NCI-H460 (cell line): ENCODE measurements around the gene GLB1L3. TPM values are rescaled to one million over a fixed set of nuclear protein-coding genes. Genes with fewer than 3 reads are reported as not detected.
"Not testable (repeated sequence)": the region's sequence is repeated elsewhere in the genome, so short reads cannot be mapped to it uniquely, and the experiment has no call there.

Source experiments
- DNase-seq: peaks from one replicate; pipeline ENCODE4 v3.0.0-alpha.2; 2016; ENCODE audit warnings: low read depth; ENCODE audit errors: extremely low read depth
- total RNA-seq: library from RNA; depleted of rRNA; stranded (reverse); fragments of >200 nt; shearing (Covaris generic); gene quantifications from 2 replicates; pipeline ENCODE4 v1.2.3, GENCODE V29; 2014

The GLB1L3 gene
- total RNA-seq, 1 experiment from 2014 or later: 0.54 TPM

DNA sequence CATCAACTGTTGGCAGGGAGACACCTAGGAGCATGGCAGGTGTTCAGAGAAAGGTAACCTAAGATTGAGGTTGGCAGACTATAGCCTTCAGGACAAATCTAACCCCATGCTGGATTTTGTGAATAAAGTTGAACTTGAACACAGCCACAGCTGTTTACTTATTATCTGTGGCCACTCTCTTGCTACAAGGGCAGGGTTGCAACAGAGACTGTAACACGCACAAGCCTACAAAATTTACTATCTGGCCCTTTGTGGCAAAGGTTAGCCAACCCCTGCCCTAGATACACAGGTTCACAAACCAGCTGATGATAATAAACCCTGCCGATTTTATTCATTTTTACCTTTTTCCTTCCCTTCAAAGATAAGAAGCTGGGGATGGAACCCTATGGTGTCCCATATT, 25.5 kb upstream of the GLB1L3 start:
- DNase-seq: no peak

- DNase-seq: no peak
Observed at GRCh38 chr11:134252346-134253187, 23.6 kb upstream of the GLB1L3 start.

DNA sequence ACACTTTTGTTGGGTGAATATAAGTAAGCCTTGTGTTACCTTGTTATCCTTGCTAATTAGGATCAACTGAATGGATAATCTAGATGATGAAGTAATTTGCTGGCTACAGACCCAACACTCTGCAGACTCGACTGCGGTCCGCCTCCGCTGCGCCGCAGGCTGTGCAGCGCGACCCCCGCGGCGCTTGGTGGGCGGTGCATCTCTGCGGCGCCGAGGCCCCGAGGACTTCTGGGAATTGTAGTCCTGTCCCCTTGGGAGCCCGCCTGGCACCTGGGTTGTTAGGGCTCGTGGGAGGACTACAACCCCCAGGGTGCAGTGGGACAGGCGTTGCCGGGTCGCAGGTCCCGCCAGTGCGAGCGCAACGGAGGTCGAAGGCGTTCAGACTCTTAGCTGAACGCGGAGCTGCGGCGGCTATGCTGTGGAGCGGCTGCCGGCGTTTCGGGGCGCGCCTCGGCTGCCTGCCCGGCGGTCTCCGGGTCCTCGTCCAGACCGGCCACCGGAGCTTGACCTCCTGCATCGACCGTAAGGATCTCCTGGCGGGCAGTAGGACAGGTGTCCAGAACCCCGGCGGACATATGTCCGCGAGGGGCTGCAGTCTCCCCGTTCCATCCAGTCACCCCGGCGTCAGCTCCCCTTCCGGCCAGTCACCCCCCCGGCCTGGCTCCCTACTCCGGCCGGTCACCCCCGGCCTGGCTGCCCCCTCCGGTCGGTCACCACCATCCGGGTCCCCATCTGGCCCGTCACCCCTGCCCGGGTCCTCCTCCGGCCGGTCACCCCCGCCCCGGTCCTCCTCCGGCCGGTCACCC, 22.8 kb upstream of the GLB1L3 start, which contains the start of the genes ACAD8 and THYN1:
ACAD8 (plus strand) TSS at position 381 of the 806 bp plus-strand sequence; CDS start at position 414, 33 bp downstream.
THYN1 (minus strand) TSS at position 165 of the 806 bp plus-strand sequence. CDS start 470 bp downstream, outside the sequence.
- peak; percentile 93 for DNase-seq

GRCh38 chr11:134254433-134255183, 21.6 kb upstream of the GLB1L3 start:
- no peak for DNase-seq

DNA sequence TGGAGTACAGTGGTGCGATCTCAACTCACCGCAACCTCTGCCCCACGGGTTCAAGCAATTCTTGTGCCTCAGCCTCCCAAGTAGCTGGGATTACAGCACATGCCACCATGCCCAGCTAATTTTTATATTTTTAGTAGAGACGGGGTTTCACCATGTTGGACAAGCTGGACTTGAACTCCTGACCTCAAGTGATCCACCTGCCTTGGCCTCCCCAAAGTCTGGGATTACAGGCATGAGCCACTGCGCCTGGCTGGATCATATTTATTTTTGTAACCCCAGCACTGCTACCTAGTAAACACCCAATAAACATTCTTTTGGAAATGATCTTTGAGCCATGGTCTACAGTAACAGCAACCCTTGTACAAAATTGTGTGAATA, 21.0 kb upstream of the GLB1L3 start:
- DNase-seq: not testable (repeated sequence)

DNA sequence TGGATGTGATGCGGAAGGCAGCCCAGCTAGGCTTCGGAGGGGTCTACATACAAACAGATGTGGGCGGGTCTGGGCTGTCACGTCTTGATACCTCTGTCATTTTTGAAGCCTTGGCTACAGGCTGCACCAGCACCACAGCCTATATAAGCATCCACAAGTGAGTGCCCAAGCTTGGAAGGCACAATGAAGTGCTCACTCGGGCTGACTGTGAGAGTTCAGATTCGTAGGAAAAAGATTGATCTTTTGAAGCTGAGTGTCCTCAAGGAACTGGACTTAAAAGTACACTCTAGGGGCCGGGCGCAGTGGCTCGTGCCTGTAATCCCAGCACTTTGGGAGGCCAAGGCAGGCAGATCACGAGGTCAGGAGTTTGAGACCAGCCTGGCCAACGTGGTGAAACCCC, 19.1 kb upstream of the GLB1L3 start:
- DNase-seq: no peak

DNA sequence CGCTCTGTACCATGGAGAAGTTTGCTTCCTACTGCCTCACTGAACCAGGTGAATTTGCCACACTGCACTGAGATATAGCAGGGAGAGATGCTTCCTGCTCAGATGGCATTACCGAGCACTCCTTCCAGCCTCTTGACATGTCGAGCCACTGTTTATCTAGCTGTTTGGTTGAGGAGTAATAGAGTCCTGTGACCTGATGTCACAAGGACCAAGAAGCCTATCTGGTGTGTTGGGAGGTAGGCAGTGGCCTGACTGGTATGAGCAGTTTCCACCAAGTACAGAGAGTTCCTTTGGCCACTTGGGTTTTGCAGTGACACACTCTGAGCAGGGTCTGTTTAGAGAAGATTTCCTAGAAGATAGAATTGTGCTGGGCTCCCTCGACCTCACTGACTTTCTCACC, 17.6 kb upstream of the GLB1L3 start:
- no peak for DNase-seq

GRCh38 chr11:134260503-134260902, 15.7 kb upstream of the GLB1L3 start:
- DNase-seq: no peak

GRCh38 chr11:134260983-134261382, 15.2 kb upstream of the GLB1L3 start:
- DNase-seq: no peak

DNA sequence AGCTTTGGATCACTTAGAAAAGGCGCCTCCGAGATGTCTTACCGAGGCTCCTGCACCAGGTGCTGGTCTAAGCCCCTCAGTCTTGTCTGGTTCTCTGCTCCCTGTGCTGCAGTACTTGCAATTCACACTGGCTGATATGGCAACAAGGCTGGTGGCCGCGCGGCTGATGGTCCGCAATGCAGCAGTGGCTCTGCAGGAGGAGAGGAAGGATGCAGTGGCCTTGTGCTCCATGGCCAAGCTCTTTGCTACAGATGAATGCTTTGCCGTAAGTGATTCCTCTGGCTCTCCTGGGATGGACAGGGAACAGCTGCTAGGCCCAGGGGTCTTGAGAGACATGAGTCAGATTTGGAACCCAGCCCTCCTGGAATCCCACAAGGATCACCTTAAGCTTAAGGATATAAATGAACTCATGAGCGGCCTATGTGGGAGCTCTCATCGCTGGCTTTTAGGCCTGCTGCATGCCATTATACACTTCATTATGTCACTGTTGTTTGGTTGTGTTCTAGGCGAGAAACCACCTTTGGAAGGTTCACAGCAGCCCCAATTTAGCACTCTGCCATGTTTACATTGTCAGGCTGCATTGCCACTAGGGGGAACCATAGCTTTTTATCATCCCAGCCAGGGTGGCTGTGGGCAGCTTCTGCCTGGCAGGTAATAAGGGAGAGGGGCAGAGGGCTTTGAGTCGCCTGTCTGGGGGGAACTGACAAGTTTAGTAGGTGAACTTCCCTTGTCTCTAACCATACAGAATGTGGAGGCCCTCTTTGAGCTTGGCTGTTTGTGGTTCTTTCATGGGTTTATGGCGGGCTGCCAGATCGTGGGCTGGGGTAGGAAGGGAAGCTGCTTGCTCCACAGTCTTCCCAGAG, 14.3 kb upstream of the GLB1L3 start:
- no peak for DNase-seq

- DNase-seq: no peak
Observed at GRCh38 chr11:134264966-134265764, 11.0 kb upstream of the GLB1L3 start.

DNA sequence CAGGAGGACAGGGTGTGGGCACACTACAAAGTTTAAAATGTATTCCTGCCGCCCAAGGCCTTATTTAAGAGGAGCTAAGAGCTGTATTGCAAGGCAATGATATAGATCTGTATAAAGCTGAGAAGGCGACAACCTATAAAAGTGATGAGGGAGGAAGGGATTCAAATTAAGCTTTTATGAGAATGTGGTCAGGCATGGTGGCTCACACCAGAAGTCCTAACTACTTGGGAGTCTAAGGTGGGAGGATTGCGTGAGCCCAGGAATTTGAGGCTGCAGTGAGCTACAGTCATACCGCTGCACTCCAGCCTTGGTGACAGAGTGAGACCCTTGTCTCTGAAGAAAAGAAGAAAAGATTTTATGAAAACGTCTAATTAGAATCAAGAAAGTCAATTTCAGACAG, 9.7 kb upstream of the GLB1L3 start:
- no peak for DNase-seq

DNA sequence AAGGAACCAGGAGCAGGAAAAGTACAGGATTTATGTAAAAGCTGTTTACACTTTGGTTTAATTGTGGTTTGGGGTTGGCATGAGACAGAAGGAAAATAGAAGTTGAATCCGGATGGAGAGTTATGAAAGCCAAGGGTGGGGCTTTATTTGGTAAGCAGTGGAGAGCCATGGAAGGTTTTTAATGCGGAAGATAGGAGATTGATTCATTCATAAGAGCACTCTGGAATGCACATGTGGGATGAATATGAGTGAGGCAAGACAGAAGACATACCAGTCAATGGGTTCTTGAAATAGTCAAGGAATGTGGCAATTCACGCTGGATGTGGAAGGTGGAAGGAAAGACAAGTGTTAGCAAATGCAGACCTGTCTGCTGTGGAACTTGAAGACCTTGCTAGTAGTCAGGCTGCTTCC, 9.3 kb upstream of the GLB1L3 start:
- DNase-seq: peak; percentile 52

DNA sequence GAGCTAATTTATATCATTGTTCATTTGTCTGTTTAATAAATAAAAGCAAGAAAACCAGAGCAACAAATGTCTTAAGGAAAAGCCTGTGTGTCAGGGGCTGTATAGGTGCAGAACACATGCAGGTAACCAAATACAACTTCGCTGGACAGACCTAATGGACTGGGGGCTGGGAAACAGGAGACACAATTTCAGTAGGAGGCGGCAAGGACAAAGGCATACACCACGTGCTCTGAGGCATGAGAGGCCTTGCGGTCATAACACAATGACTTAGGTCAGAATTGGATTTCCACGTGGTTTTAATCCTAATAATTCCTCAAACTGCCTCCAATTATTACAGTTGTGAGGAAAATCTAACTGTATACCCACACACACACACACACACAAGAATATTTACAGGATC, 8.7 kb upstream of the GLB1L3 start:
- no peak for DNase-seq

- DNase-seq: no peak
Observed at GRCh38 chr11:134267966-134268365, 8.2 kb upstream of the GLB1L3 start.

DNA sequence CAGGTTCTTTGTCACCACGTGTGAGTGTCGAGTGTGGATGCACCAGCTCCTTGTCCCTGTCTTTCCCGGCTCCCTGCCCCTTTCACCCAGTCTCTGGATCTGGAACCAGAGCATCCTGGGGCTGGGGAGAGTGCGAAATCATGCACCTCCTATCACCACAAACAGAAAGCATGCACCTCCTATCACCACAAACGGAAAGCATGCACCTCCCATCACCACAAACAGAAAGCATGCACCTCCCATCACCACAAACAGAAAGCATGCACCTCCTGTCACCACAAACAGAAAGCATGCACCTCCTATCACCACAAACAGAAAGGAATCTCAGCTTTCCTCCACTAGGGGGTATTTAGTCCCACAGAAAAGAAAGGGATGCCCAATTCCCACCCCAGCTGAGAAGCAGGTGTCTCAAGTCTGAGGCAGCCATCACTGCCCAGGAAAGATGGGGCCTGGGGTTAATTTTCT, 5.9 kb upstream of the GLB1L3 start:
- no peak for DNase-seq

DNA sequence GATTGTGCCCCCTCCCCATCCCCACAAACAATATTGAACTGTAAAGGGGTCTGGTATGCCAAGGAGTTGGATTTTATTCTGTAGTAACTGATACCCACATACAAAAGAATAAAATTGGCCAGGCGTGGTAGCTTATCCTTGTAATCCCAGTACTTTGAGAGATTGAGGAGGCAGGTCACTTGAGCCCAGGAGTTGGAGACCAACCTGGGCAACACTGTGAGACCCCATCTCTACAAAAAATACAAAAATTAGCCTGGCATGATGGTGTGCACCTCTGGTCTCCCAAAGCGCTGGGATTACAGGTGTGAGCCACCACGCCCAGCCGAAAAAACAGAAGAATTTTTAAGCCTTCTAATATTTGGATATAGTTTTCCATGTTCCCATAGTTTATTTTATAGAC, 4.2 kb upstream of the GLB1L3 start:
- DNase-seq: no peak

GRCh38 chr11:134272381-134273316, 3.5 kb upstream of the GLB1L3 start:
- DNase-seq: no peak
